GM18502 (cell line): ENCODE results near the gene PCDHB11.
"Not testable (repeated sequence)": the region's sequence is repeated elsewhere in the genome, so short reads cannot be mapped to it uniquely, and the experiment has no call there.

Experiments used
- ATAC-seq: cut with Tn5 transposase; IDR thresholded peaks from one replicate; pipeline ENCODE4 v1.9.1; 2021; ENCODE audit warnings: mild to moderate bottlenecking; ENCODE audit not compliant: unreplicated experiment, poor library complexity

The PCDHB11 gene

DNA sequence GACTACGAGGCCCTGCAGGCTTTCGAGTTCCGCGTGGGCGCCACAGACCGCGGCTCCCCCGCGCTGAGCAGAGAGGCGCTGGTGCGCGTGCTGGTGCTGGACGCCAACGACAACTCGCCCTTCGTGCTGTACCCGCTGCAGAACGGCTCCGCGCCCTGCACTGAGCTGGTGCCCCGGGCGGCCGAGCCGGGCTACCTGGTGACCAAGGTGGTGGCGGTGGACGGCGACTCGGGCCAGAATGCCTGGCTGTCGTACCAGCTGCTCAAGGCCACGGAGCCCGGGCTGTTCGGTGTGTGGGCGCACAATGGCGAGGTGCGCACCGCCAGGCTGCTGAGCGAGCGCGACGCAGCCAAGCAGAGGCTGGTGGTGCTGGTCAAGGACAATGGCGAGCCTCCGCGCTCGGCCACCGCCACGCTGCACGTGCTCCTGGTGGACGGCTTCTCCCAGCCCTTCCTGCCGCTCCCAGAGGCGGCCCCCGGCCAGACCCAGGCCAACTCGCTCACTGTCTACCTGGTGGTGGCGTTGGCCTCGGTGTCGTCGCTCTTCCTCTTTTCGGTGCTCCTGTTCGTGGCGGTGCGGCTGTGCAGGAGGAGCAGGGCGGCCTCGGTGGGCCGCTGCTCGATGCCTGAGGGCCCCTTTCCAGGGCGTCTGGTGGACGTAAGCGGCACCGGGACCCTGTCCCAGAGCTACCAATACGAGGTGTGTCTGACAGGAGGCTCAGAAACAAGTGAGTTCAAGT, 15.1 kb upstream of the PCDHB11 start:
- not testable (repeated sequence) for ATAC-seq

DNA sequence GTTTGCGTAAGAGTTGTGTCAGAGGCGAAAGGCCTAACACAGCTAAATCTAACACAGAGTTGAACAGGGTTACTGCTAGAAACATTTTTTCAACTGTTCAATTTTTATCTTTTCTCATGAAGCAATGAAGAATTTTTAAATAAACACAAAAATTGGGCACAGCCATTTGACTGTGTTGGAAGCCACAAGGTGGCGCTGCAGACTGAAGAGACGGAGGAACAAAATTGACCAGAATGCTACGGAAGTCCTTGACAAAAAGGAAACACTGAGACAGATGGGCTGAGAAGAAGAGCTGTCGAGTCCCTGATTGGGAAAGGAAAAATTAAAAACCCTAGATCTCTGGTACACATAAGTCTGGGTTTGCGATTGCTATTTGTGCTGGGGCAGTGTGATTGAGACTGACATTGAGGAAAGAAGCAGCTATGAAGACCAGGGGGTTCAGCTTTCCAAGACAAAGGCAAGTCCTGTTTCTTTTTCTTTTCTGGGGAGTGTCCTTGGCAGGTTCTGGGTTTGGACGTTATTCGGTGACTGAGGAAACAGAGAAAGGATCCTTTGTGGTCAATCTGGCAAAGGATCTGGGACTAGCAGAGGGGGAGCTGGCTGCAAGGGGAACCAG, 12.4 kb upstream of the PCDHB11 start, which contains the start of gene PCDHB9:
PCDHB9 (plus strand) TSS at position 265 of the 616 bp plus-strand sequence; CDS start at position 423, 158 bp downstream.
- no peak for ATAC-seq

DNA sequence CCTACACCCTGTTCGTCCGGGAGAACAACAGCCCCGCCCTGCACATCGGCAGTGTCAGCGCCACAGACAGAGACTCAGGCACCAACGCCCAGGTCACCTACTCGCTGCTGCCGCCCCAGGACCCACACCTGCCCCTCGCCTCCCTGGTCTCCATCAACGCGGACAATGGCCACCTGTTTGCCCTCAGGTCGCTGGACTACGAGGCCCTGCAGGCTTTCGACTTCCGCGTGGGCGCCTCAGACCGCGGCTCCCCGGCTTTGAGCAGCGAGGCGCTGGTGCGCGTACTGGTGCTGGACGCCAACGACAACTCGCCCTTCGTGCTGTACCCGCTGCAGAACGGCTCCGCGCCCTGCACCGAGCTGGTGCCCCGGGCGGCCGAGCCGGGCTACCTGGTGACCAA, 10.7 kb upstream of the PCDHB11 start:
- not testable (repeated sequence) for ATAC-seq

- not testable (repeated sequence) for ATAC-seq
These were observed 10.3 kb upstream of the PCDHB11 start for GRCh38 chr5:141189131-141189530.

- ATAC-seq, result no peak
These were observed 7.2 kb upstream of the PCDHB11 start, which contains the start of gene PCDHB10 for GRCh38 chr5:141192110-141192725. PCDHB10 (plus strand) TSS chr5:141192353; CDS start chr5:141192553, 200 bp downstream.

GRCh38 chr5:141194332-141194731, 5.1 kb upstream of the PCDHB11 start:
- ATAC-seq, result not testable (repeated sequence)

DNA sequence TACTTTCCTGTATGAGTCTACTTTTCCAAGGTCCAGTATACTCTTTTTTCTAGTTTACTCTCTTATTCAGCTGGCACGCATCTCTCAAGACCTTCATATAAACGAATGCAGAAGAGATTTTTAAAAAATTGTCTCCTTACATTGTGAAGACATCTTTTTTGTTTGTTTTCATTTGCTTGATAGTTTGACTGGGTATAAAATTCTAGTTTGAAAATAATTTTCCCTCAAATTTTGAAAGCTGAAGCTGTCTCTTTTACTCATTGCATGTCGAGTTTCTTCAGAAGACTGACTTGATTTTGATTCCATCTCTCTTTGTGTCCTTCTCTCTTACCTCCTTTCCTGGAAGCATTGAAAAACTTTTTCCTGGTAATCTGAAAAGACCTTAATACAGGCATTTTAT, 3.1 kb upstream of the PCDHB11 start:
- no peak for ATAC-seq

GRCh38 chr5:141201126-141201525, 1.7 kb downstream of the PCDHB11 start:
- not testable (repeated sequence) for ATAC-seq

- not testable (repeated sequence) for ATAC-seq
These were observed 2.2 kb downstream of the PCDHB11 start for GRCh38 chr5:141201646-141202045.

DNA sequence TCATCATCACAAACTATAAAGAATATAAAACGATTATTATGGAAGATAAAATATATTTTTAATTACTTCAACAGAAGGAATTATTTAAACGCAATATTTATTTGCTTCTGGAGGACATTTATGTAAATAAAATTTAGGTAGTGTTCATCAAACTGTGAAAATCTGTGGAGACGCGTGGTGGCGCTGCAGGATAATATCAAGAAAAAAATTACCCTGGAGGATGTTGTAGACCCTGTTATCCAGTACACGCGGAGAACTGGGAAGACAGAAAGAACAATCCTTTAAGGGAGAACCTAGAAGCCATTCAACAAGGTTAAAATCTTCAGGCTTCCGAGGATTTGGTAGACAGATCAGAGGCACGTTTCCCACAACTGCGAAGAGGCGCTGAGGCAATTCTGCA, 9.1 kb downstream of the PCDHB11 start, which contains the start of gene PCDHB12:
PCDHB12 (plus strand) TSS at position 242 of the 400 bp plus-strand sequence. CDS start 189 bp downstream, outside the sequence.
- ATAC-seq, result no peak

GRCh38 chr5:141210281-141210680, 10.9 kb downstream of the PCDHB11 start:
- not testable (repeated sequence) for ATAC-seq

- ATAC-seq, result not testable (repeated sequence)
These were observed 11.4 kb downstream of the PCDHB11 start for GRCh38 chr5:141210849-141211248.

GRCh38 chr5:141213656-141214339, 14.4 kb downstream of the PCDHB11 start, which contains the start of gene PCDHB13:
PCDHB13 (plus strand) TSS chr5:141213919; CDS start chr5:141214124, 205 bp downstream.
- ATAC-seq, result not testable (repeated sequence)

- ATAC-seq, result not testable (repeated sequence)
These were observed 15.2 kb downstream of the PCDHB11 start for GRCh38 chr5:141214583-141214982.

- not testable (repeated sequence) for ATAC-seq
These were observed 16.1 kb downstream of the PCDHB11 start for GRCh38 chr5:141215504-141215903.

GRCh38 chr5:141216035-141216434, 16.6 kb downstream of the PCDHB11 start:
- not testable (repeated sequence) for ATAC-seq

GRCh38 chr5:141223112-141223783, 23.8 kb downstream of the PCDHB11 start, which contains the start of gene PCDHB14:
PCDHB14 (plus strand) TSS chr5:141223343; CDS start chr5:141223506, 163 bp downstream.
- ATAC-seq, result no peak

- ATAC-seq, result not testable (repeated sequence)
These were observed 25.4 kb downstream of the PCDHB11 start for GRCh38 chr5:141224844-141225243.

DNA sequence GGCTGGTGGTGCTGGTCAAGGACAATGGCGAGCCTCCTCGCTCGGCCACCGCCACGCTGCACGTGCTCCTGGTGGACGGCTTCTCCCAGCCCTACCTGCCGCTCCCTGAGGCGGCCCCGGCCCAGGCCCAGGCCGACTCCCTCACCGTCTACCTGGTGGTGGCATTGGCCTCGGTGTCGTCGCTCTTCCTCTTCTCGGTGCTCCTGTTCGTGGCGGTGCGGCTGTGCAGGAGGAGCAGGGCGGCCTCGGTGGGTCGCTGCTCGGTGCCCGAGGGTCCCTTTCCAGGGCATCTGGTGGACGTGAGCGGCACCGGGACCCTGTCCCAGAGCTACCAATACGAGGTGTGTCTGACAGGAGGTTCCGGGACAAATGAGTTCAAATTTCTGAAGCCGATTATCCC, 26.0 kb downstream of the PCDHB11 start:
- ATAC-seq, result not testable (repeated sequence)
